Pancreas (tissue), 10 donors: Measurements from ENCODE around the gene APH1B. TPM values are rescaled to one million over a fixed set of nuclear protein-coding genes. Genes with fewer than 3 reads are reported as not detected.

Source experiments
- ATAC-seq, 4 donors: fragments of 200-7000 bp; cut with Tn5 transposase; one replicate each; pipeline versions ENCODE4 v1.8.0 to v1.9.1; 2020; ENCODE audit warnings: mild to moderate bottlenecking in 4 of 4, moderate library complexity in 4 of 4
- DNase-seq, 6 donors: peaks; one replicate each; pipeline ENCODE4 v3.0.0-alpha.2; 2020
- FAIRE-seq: peaks from 2 replicates; lab custom pipeline; 2012; peaks lifted over from hg19 to GRCh38; lab: Jason Lieb, UNC
- H3K27ac ChIP-seq, 4 donors: fragments of 200-600 bp; sonication (generic); 1 replicate in 3 of 4; 2 replicates in 1 of 4; pipeline versions ENCODE4 v1.5.0 to v1.8.0; 2020
- H3K27me3 ChIP-seq, 4 donors: fragments of 200-600 bp; one replicate each; pipeline ENCODE4 v1.8.0; 2021
- H3K36me3 ChIP-seq, 3 donors: fragments of 200-600 bp; sonication (generic) in 1 of 3; one replicate each; pipeline versions ENCODE4 v1.5.0 to v1.8.0; 2020 to 2021
- H3K4me1 ChIP-seq, 3 donors: fragments of 200-600 bp; one replicate each; pipeline ENCODE4 v1.8.0; 2021
- H3K4me3 ChIP-seq, 4 donors: fragments of 200-600 bp; sonication (generic) in 2 of 4; one replicate each; pipeline versions ENCODE4 v1.5.0 to v1.8.0; 2020 to 2021
- H3K9me3 ChIP-seq, 4 donors: fragments of 200-600 bp; one replicate each; pipeline ENCODE4 v1.8.0; 2021
- WGBS, 2 donors: extraction: QIAGEN DNeasy Blood & Tissue Kit; methylation state at CpG; one replicate each; pipeline ENCODE4 v1.1.7; 2013; 5-methylcytosine and 5-hydroxymethylcytosine counted together
- intact Hi-C, 3 donors: fragments of 100-400 bp; cut with DNase I; formaldehyde crosslinking; loops; one replicate each; pipeline versions ENCODE4 v1.11.1 to v1.14.2; 2022
- polyA plus RNA-seq, 2 donors: library from polyadenylated mRNA; stranded (reverse); fragments of 200-250 nt; gene quantifications; one replicate each; pipeline ENCODE4 v1.2.3, GENCODE V29; 2013
- total RNA-seq, 6 donors: library from RNA; stranded (reverse); fragmentation: NEBNext Ultra II Directional in 4 of 6; extraction: Animal tissue kit (Norgen Biotek cat#: 25700) in 4 of 6; gene quantifications; one replicate each; pipeline versions ENCODE4 v1.2.1 to v1.2.4, GENCODE V29; 2021 to 2023
- TF ChIP-seq, protein P1 (sequence below), 4 donors: fragments of 200-600 bp; sonication (generic) in 3 of 4; IDR thresholded peaks; one replicate each; pipeline versions ENCODE4 v1.5.0 to v1.8.0; 2021; ENCODE audit warnings: antibody characterized with exemption in 4 of 4
- donor health status: healthy with polysubstance abuse.
- donor health status: DM: no; HTN: no; CAD: no; lungs with moderate emphysema.
- donor health status: DM: no; HTN: no; CAD: no.
- donor health status: control.
- donor health status: control.
- donor health status: Bipolar disorder and iron deficiency.
- donor health status: DM: yes; HTN: yes; CAD: no.
- donor health status: DM: no; HTN: no; CAD: no.
- donor health status: DM: no; HTN: no; CAD: no.
- donor health status: DM: yes; HTN: yes; CAD: no.

Gene APH1B
- total and polyA plus RNA-seq, 8 donors, result 3.1 to 11.7 (median 5.8) TPM

DNA sequence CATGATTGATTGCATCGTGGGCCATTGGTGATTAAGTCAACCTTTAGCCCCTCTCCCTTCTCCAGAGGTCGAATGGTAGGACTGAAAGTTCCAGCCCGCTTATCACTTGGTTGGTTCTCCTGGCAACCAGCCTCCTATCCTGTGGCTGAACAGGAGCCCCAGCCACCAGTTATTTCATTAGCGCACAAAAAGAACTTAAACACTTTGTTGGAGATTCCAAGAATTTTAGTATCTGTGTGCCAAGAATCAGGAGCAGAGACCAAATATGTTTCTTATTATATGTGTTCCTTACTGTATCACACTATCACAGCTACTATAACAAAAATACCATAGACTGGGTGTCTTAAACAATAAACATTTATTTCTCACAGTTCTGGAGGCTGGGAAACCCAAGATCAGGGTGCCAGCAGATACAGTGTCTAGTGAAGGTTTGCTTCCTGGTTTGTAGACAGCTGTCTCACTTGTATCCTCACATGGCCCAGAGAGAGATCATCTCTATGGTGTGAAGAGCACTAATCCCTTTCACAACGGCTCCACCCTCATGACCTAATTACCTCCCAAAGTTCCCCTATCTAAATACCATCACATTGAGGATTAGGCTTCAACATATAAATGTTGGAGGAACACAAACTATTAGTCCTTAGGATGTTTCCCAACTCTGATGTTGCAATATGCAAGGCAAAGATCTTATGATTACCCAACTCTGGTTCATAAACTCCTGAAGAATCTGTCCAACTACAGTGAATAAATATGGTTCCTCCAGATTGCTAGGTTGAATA, 30.5 kb upstream of the APH1B start:
- peak in 3 of 4 donors; percentile 48 to 69 (median 69) for ATAC-seq
- WGBS, 2 donors, result 76 to 82% methylated on average over 5 of the region's 5 CpGs

DNA sequence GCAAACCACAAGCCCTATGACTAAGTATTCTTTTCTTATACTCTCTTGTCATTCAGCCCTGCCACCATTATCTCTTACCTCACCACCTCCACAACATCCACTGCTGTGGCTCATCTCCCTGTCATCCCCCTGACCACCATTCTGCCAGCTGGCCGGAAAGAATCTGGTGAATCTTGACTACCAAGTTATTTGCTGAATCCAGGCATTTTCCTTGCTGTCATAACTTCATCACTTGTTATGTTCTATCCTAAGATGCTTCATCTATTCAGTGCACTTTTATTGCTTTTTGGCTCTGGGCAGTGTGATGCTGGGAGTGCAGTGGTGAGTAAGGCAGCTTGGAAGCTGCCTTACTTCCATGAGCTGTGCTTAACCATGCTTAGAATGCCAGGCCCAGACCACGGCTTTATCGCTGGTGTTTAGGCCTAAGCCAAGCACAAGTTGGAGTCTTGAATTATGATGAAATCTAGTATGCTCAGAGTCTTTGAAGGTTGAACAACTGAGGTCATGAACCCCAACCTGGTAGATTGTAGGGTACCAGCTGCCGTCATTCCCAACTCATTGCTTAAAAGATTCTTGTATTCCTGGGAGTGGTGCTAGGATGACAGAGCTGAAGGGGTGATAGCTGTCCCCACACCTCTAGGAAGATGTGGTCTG, 27.0 kb upstream of the APH1B start:
- ATAC-seq, result peak in 1 of 4 donors; percentile 27
- intact Hi-C loops, result loop anchor here in 1 of 3 donors (10.0 kb wide), 1 partner anchor 116 kb away; no protein-coding TSS in a partner anchor

More for the DNA sequence above, 30.5 kb upstream of the APH1B start:
- H3K9me3 ChIP-seq, result no peaks in the 10 kb centered on the region
- H3K27me3 ChIP-seq, result no peaks in the 10 kb centered on the region
- intact Hi-C loops, result no loop called here
- TF ChIP-seq, protein P1, sequence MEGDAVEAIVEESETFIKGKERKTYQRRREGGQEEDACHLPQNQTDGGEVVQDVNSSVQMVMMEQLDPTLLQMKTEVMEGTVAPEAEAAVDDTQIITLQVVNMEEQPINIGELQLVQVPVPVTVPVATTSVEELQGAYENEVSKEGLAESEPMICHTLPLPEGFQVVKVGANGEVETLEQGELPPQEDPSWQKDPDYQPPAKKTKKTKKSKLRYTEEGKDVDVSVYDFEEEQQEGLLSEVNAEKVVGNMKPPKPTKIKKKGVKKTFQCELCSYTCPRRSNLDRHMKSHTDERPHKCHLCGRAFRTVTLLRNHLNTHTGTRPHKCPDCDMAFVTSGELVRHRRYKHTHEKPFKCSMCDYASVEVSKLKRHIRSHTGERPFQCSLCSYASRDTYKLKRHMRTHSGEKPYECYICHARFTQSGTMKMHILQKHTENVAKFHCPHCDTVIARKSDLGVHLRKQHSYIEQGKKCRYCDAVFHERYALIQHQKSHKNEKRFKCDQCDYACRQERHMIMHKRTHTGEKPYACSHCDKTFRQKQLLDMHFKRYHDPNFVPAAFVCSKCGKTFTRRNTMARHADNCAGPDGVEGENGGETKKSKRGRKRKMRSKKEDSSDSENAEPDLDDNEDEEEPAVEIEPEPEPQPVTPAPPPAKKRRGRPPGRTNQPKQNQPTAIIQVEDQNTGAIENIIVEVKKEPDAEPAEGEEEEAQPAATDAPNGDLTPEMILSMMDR (IDR thresholded peaks at IDR 0.05), result no peak
- DNase-seq, result no peak
- peaks cover 0 to 9% (median 0%) of the 10 kb centered on the region in 3 donors for H3K4me1 ChIP-seq
- FAIRE-seq, result no peak
- H3K4me3 ChIP-seq, result no peak overlapping the region
- H3K27ac ChIP-seq, result no peak overlapping the region
- H3K36me3 ChIP-seq, result no peaks in the 10 kb centered on the region

DNA sequence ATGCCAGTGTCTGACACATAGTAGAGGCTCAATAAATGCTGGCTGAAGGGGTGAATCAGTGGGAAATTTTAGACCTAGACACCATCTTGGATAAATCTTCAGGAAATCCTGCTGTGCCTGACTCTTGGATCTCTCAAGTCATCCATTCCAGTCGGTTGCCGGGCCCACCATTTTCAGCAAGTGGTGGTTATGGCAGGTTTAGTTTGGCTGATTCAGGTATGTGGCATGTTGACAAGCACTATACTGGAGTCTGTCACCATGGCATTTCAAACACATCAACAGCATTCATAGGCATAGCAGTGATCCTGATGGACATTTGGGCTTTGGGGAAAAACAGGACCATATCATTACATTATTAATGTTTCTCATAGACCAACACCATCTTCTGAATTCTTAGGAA, 25.7 kb upstream of the APH1B start:
- Histone ChIP-seq H3K36me3 (no peaks in the 10 kb centered on the region), H3K4me1 (no peaks in the 10 kb centered on the region), H3K4me3 (no peak overlapping the region), H3K9me3 (no peaks in the 10 kb centered on the region), H3K27ac (no peak overlapping the region), H3K27me3 (no peaks in the 10 kb centered on the region)
- DNase-seq, result no peak
- ATAC-seq, result no peak
- TF ChIP-seq, protein P1 (IDR thresholded peaks at IDR 0.05), result no peak
- FAIRE-seq, result no peak
- 83 to 89% methylated on average over 2 of the region's 2 CpGs for WGBS, 2 donors
- intact Hi-C loops, result loop anchor here in 1 of 3 donors (10.0 kb wide), 1 partner anchor 117 kb away; no protein-coding TSS in a partner anchor

More for the DNA sequence above, 27.0 kb upstream of the APH1B start:
- no peak for DNase-seq
- H3K27me3 ChIP-seq, result no peaks in the 10 kb centered on the region
- no peak overlapping the region for H3K4me3 ChIP-seq
- no peaks in the 10 kb centered on the region for H3K9me3 ChIP-seq
- H3K4me1 ChIP-seq, result no peaks in the 10 kb centered on the region
- no peaks in the 10 kb centered on the region for H3K36me3 ChIP-seq
- TF ChIP-seq, protein P1 (IDR thresholded peaks at IDR 0.05), result no peak
- WGBS, 2 donors, result 91 to 96% methylated on average over 4 of the region's 4 CpGs
- FAIRE-seq, result no peak
- H3K27ac ChIP-seq, result no peak overlapping the region

DNA sequence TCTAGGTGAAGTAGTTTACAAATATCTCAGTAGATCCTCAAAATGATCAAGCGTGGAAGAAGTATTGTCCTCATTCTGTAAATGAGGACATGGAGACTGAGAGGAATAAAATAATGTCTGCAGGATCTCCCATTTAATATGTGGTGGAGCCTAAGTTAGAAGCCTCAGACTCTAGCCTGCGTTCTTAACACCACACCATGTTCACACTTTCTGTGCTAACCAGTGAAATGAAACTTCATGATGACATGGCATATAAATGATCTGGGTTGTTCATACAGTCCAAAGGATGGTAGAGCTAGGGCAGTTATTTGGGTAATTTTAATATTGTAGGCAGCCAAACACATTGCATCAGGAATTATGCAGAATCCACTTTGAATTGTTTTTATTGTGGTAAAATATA, 25.1 kb upstream of the APH1B start:
- intact Hi-C loops, result loop anchor here in 1 of 3 donors (10.0 kb wide), 1 partner anchor 117 kb away; no protein-coding TSS in a partner anchor
- DNase-seq, result no peak

More for the DNA sequence above, 25.1 kb upstream of the APH1B start:
- no peak overlapping the region for H3K27ac ChIP-seq
- no peak overlapping the region for H3K4me3 ChIP-seq
- ATAC-seq (no peak), FAIRE-seq (no peak)
- WGBS, 2 donors, result 91 to 97% methylated on average over 2 of the region's 2 CpGs
- H3K9me3 ChIP-seq, result no peaks in the 10 kb centered on the region
- TF ChIP-seq, protein P1 (IDR thresholded peaks at IDR 0.05), result no peak
- no peaks in the 10 kb centered on the region for H3K27me3 ChIP-seq
- H3K36me3 ChIP-seq, result no peaks in the 10 kb centered on the region
- H3K4me1 ChIP-seq, result no peaks in the 10 kb centered on the region
